GM13977 (cell line): ENCODE results near the gene MTHFD1L.
"Not testable (repeated sequence)": the region's sequence is repeated elsewhere in the genome, so short reads cannot be mapped to it uniquely, and the experiment has no call there.

Experiments
- DNase-seq: peaks from one replicate; pipeline ENCODE4 v3.0.0; 2012; ENCODE audit warnings: low spot score
- CTCF ChIP-seq: IDR thresholded peaks from 2 replicates; pipeline ENCODE4 v1.5.1; 2012; ENCODE audit warnings: mild to moderate bottlenecking, control low read depth; ENCODE audit not compliant: insufficient read depth; ENCODE audit errors: extremely low read depth, missing control alignments
- in situ Hi-C: fragments of 300-500 bp; cut with MboI; formaldehyde crosslinking; loops from one replicate; pipeline ENCODE4 v1.12.0; 2022; ENCODE audit warnings: low sequenced_read_pairs, low pct_unique_long_range_greater_than_20kb, mixed read lengths, inconsistent platforms; ENCODE audit not compliant: unreplicated experiment

Gene MTHFD1L

DNA sequence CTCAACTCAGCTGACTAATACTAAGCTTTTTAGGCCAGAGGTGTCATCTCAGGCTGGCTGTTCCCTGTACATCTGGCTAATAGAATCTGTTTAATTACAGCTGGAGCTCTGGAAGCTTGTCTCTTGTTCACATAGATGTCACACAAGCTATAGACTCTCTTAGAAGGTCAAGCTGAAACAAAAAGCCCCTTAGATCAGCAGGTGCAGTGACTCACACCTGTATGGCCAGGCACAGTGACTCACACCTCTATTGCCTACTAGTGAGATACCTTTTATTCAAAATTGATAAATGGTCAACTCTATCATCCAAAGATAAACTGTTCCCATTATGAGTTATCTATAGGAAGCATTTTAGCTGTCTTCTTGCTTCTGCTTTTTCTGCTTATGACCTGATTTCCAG is 29.9 kb upstream of the MTHFD1L start:
- no peak for DNase-seq
- in situ Hi-C loops = no loop called here
- no peak for TF ChIP-seq CTCF

- in situ Hi-C loops = no loop called here
- TF ChIP-seq CTCF = no peak
These were observed 25.3 kb upstream of the MTHFD1L start for GRCh38 chr6:150840185-150840584.

GRCh38 chr6:150841189-150841588 is 24.3 kb upstream of the MTHFD1L start:
- DNase-seq = no peak
- no peak for TF ChIP-seq CTCF
- in situ Hi-C loops = no loop called here

More at GRCh38 chr6:150840185-150840584, 25.3 kb upstream of the MTHFD1L start:
- DNase-seq = no peak

GRCh38 chr6:150841697-150842096 is 23.8 kb upstream of the MTHFD1L start:
- DNase-seq = no peak
- in situ Hi-C loops = no loop called here

GRCh38 chr6:150844371-150844770 is 21.1 kb upstream of the MTHFD1L start:
- in situ Hi-C loops = no loop called here
- DNase-seq = no peak
- TF ChIP-seq CTCF = no peak

More at GRCh38 chr6:150841697-150842096, 23.8 kb upstream of the MTHFD1L start:
- no peak for TF ChIP-seq CTCF

GRCh38 chr6:150846641-150847040 is 18.9 kb upstream of the MTHFD1L start:
- DNase-seq = no peak
- in situ Hi-C loops = no loop called here
- no peak for TF ChIP-seq CTCF

DNA sequence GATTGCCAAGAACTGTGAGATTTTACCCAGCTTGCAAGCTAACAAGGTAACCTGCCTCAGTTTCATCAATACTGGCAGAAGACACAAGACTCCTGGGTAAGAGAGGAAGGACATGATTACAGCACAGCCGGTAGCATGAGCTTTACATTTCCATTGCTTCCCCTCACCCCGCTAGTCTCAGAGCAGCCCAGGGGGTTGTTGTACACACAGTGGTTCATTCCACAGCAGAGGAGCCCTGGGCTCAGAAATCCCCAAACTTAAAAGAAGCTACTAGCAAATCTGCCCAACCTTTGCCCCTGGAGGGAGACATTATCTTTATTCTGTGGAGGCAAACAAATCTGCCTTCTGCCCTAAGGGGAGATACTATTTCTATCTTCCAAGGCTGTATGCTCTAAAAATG is 17.1 kb upstream of the MTHFD1L start:
- no peak for TF ChIP-seq CTCF
- in situ Hi-C loops = no loop called here
- DNase-seq = no peak

DNA sequence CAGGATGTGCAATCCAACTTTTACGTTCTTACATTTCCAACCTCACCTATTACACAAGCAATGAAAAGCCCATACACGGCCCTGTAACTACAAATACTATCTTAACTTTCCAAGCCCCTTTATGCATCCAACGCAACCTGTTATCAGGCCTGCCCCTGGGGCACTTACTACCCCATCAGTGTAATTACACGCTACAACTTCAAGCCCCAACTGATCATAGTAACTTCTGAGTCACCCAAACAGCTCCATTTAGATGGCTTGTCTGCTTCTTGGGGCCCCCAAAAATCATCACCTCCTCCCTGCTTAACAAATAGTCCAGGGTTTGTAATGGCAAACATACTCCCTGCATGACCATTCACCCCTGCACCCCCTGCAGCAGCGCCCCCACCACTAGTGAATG is 11.1 kb upstream of the MTHFD1L start:
- DNase-seq, in situ Hi-C loops: not testable (repeated sequence)

DNA sequence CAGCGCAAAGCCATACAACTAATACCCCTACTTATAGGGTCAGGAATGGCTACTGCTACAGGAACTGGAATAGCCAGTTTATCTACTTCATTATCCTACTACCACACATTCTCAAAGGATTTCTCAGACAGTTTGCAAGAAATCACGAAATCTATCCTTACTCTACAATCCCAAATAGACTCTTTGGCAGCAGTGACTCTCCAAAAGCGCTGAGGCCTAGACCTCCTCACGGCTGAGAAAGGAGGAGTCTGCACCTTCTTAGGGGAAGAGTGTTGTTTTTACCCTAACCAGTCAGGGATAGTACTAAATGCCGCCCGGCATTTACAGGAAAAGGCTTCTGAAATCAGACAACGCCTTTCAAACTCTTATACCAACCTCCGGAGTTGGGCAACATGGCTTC is 10.3 kb upstream of the MTHFD1L start:
- in situ Hi-C loops = not testable (repeated sequence)

More for the DNA sequence above, 10.3 kb upstream of the MTHFD1L start:
- DNase-seq = not testable (repeated sequence)
